Measurements from ENCODE around the gene TRHDE.

- no peak for TF ChIP-seq REST (IDR thresholded peaks at IDR 0.05; ENCODE audit: borderline replicate concordance)
- TF ChIP-seq POLR2AphosphoS5 (IDR thresholded peaks at IDR 0.05): no peak
- TF ChIP-seq CTCF (IDR thresholded peaks at IDR 0.05; ENCODE audit: poor library complexity, severe bottlenecking): no peak
- TF ChIP-seq EP300 (conservative IDR thresholded peaks at IDR 0.05; ENCODE audit: poor library complexity, severe bottlenecking): no peak
- no peak for TF ChIP-seq EZH2 (IDR thresholded peaks at IDR 0.05; ENCODE audit: borderline replicate concordance, insufficient read depth, low read length, poor library complexity, severe bottlenecking)
- no peak for TF ChIP-seq TAF1 (IDR thresholded peaks at IDR 0.05; ENCODE audit: low read depth)
Observed at GRCh38 chr12:72546106-72546505, 273.9 kb downstream of the TRHDE start.
